OCI-LY1 (cell line): Measurements from ENCODE around the gene RPLP2.
A peak's percentile ranks its signal among the peaks of the same experiment; 100 is the strongest.

Experiments used
- H2AFZ ChIP-seq: fragments of 200-600 bp; sonication (generic), shearing (Covaris generic); 2 replicates; pipeline ENCODE4 v1.6.0; 2014; ENCODE audit warnings: antibody characterized with exemption, mild to moderate bottlenecking, low read length
- H3F3A ChIP-seq: fragments of 200-600 bp; sonication (generic), shearing (Covaris generic); 2 replicates; pipeline ENCODE4 v1.6.0; 2014; ENCODE audit warnings: mild to moderate bottlenecking, antibody characterized with exemption, low read length, moderate library complexity; ENCODE audit not compliant: insufficient read depth
- H3K27ac ChIP-seq: fragments of 200-600 bp; sonication (generic); 2 replicates; pipeline ENCODE4 v1.5.1; 2014; ENCODE audit warnings: low read length, mixed run types, mild to moderate bottlenecking, low read depth; ENCODE audit not compliant: poor library complexity, severe bottlenecking
- H3K27me3 ChIP-seq: fragments of 200-600 bp; sonication (generic); 2 replicates; pipeline ENCODE4 v1.6.0; 2014; ENCODE audit warnings: antibody characterized with exemption, mild to moderate bottlenecking, low read length, moderate library complexity; ENCODE audit not compliant: insufficient read depth
- H3K36me3 ChIP-seq: fragments of 200-600 bp; sonication (generic); 2 replicates; pipeline ENCODE4 v1.6.1; 2014; ENCODE audit warnings: mild to moderate bottlenecking, antibody characterized with exemption, low read length, moderate library complexity, mixed read lengths; ENCODE audit not compliant: insufficient read depth
- H3K4me1 ChIP-seq: fragments of 200-600 bp; sonication (generic); 2 replicates; pipeline ENCODE4 v1.5.1; 2014; ENCODE audit warnings: mild to moderate bottlenecking, low read length, moderate library complexity; ENCODE audit not compliant: insufficient read depth, severe bottlenecking
- H3K4me2 ChIP-seq: fragments of 200-600 bp; sonication (generic), shearing (Covaris generic); 2 replicates; pipeline ENCODE4 v1.6.1; 2014; ENCODE audit warnings: low read length
- H3K4me3 ChIP-seq: fragments of 200-600 bp; sonication (generic); 2 replicates; pipeline ENCODE4 v1.5.1; 2014; ENCODE audit warnings: low read length, low read depth, mild to moderate bottlenecking, mixed read lengths; ENCODE audit not compliant: poor library complexity, severe bottlenecking
- H3K79me2 ChIP-seq: fragments of 200-600 bp; shearing (Covaris generic); 2 replicates; pipeline ENCODE4 v1.6.1; 2016; ENCODE audit warnings: mixed run types, low read length, mixed read lengths; ENCODE audit not compliant: insufficient read depth
- H3K9ac ChIP-seq: fragments of 200-600 bp; sonication (generic), shearing (Covaris generic); 2 replicates; pipeline ENCODE4 v1.6.1; 2014; ENCODE audit warnings: mild to moderate bottlenecking, low read length, mixed read lengths
- H3K9me2 ChIP-seq: fragments of 200-600 bp; sonication (generic), shearing (Covaris generic); 2 replicates; pipeline ENCODE4 v1.6.1; 2014; ENCODE audit warnings: low read depth, mild to moderate bottlenecking, low read length, mixed read lengths
- H3K9me3 ChIP-seq: fragments of 200-600 bp; shearing (Covaris generic); 2 replicates; pipeline ENCODE4 v1.6.1; 2014; ENCODE audit warnings: low read length, mixed read lengths
- H4K20me1 ChIP-seq: fragments of 200-600 bp; sonication (generic), shearing (Covaris generic); 2 replicates; pipeline ENCODE4 v1.6.0; 2016; ENCODE audit warnings: mild to moderate bottlenecking, low read length; ENCODE audit not compliant: insufficient read depth
- CTCF ChIP-seq: fragments of 200-600 bp; sonication (generic), shearing (Covaris generic); IDR thresholded peaks from 2 replicates; pipeline ENCODE4 v1.5.1; 2017; ENCODE audit warnings: mild to moderate bottlenecking, antibody characterized with exemption, low read length, moderate library complexity, mixed read lengths
- EZH2 ChIP-seq: fragments of 200-600 bp; sonication (generic), shearing (Covaris generic); IDR thresholded peaks from 2 replicates; pipeline ENCODE4 v1.8.0; 2017; ENCODE audit warnings: borderline replicate concordance, mixed run types, mild to moderate bottlenecking, antibody characterized with exemption, low read length, moderate library complexity, mixed read lengths

RPLP2 gene

GRCh38 chr11:762421-763072 lies 47.2 kb upstream of the RPLP2 start:
- no peak overlapping the region for H2AFZ ChIP-seq
- H3K9me3 ChIP-seq: no peaks in the 10 kb centered on the region
- peaks cover 89% of the 10 kb centered on the region for H3K36me3 ChIP-seq
- H3K9ac ChIP-seq: no peak overlapping the region; the same call in 1 of the 2 replicates
- peaks cover 5% of the 10 kb centered on the region for H3K4me1 ChIP-seq
- no peak overlapping the region for H3K4me2 ChIP-seq
- no peaks in the 10 kb centered on the region for H4K20me1 ChIP-seq
- H3K9me2 ChIP-seq: no peaks in the 10 kb centered on the region
- no peaks in the 10 kb centered on the region for H3F3A ChIP-seq
- no peaks in the 10 kb centered on the region for H3K27me3 ChIP-seq
- no peaks in the 10 kb centered on the region for H3K79me2 ChIP-seq
- TF ChIP-seq CTCF: peak; percentile 39; the same call in 1 of the 2 replicates
- no peak for TF ChIP-seq EZH2
- peak overlapping the region; percentile 47 for H3K27ac ChIP-seq
- no peak overlapping the region for H3K4me3 ChIP-seq

- Histone ChIP-seq H3K9ac (no peak overlapping the region), H3K9me2 (no peaks in the 10 kb centered on the region), H3K27me3 (no peaks in the 10 kb centered on the region), H4K20me1 (no peaks in the 10 kb centered on the region), H3K36me3 (peaks cover 87% of the 10 kb centered on the region), H3K9me3 (no peaks in the 10 kb centered on the region), H3F3A (no peaks in the 10 kb centered on the region), H3K27ac (peak overlapping the region; percentile 47), H3K4me3 (no peak overlapping the region), H3K4me2 (no peak overlapping the region), H2AFZ (no peak overlapping the region), H3K79me2 (no peaks in the 10 kb centered on the region), H3K4me1 (peaks cover 5% of the 10 kb centered on the region)
- no peak for TF ChIP-seq EZH2
Observed at GRCh38 chr11:763073-763463, 46.7 kb upstream of the RPLP2 start.

DNA sequence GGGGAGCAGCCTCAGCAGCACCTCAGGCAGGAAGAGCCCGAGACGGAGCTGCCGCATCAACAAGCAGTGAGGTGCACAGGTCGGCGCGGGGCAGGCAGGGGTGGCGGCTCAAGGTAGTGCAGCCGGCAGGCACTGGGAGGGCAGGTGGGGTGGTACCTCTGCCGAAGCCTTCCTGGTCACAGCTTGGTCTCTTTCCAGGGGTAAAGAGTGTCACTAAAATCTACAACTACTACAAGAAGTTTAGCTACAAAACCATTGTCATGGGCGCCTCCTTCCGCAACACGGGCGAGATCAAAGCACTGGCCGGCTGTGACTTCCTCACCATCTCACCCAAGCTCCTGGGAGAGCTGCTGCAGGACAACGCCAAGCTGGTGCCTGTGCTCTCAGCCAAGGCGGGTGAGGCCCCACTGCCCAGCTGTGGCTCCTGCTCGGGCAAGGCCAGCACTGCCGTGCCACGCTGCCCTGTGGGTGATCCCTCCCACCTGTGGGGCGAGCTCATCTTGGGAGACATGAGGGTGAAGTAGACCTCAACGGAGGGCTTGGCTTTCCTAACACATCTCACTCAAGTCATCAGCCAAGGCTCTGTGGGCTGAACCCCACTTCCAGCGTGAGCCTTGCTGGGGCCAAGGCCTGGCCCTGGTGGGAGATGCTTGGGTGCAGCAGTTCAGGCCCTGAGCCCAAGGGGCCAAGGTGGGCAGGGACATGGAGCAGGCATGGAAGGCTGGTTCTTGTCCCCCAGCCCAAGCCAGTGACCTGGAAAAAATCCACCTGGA lies 46.0 kb upstream of the RPLP2 start:
- Histone ChIP-seq H3K9ac (no peak overlapping the region), H3F3A (no peaks in the 10 kb centered on the region), H3K4me1 (peaks cover 5% of the 10 kb centered on the region), H3K27me3 (no peaks in the 10 kb centered on the region), H4K20me1 (no peaks in the 10 kb centered on the region), H3K9me3 (no peaks in the 10 kb centered on the region), H2AFZ (no peak overlapping the region), H3K4me3 (no peak overlapping the region), H3K36me3 (peaks cover 81% of the 10 kb centered on the region), H3K27ac (peak overlapping the region; percentile 41), H3K9me2 (no peaks in the 10 kb centered on the region), H3K79me2 (no peaks in the 10 kb centered on the region), H3K4me2 (no peak overlapping the region)
- TF ChIP-seq EZH2 (no peak), CTCF (no peak)
